ENCODE data around the gene ANKDD1A.

The ANKDD1A gene

GRCh38 chr15:65006876-65007275, 95.2 kb downstream of the ANKDD1A start:
- Histone ChIP-seq H3K4me3 (no peak overlapping the region), H3K27me3 (no peaks in the 10 kb centered on the region), H3K27ac (no peak overlapping the region), H3K9me3 (no peaks in the 10 kb centered on the region), H3K4me1 (no peaks in the 10 kb centered on the region), H3K36me3 (peaks cover 16 to 68% (median 29%) of the 10 kb centered on the region in 3 donors)
- intact Hi-C loops (cut with DNase I; ENCODE audit: low total_unique reads) = no loop called here
- no peak for DNase-seq
- TF ChIP-seq, protein P1, sequence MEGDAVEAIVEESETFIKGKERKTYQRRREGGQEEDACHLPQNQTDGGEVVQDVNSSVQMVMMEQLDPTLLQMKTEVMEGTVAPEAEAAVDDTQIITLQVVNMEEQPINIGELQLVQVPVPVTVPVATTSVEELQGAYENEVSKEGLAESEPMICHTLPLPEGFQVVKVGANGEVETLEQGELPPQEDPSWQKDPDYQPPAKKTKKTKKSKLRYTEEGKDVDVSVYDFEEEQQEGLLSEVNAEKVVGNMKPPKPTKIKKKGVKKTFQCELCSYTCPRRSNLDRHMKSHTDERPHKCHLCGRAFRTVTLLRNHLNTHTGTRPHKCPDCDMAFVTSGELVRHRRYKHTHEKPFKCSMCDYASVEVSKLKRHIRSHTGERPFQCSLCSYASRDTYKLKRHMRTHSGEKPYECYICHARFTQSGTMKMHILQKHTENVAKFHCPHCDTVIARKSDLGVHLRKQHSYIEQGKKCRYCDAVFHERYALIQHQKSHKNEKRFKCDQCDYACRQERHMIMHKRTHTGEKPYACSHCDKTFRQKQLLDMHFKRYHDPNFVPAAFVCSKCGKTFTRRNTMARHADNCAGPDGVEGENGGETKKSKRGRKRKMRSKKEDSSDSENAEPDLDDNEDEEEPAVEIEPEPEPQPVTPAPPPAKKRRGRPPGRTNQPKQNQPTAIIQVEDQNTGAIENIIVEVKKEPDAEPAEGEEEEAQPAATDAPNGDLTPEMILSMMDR (IDR thresholded peaks at IDR 0.05) = no peak

Measured in tibial artery (tissue), 4 donors.